Lung (tissue), 12 donors: ENCODE measurements around the gene ELOB. TPM values are rescaled to one million over a fixed set of nuclear protein-coding genes. Genes with fewer than 3 reads are reported as not detected.

Experiments
- ATAC-seq: fragments of 200-7000 bp; cut with Tn5 transposase; one replicate; pipeline ENCODE4 v1.9.1; 2020; ENCODE audit warnings: moderate number of reproducible peaks; ENCODE audit not compliant: insufficient read depth, low FRiP score
- DNase-seq, 3 donors: peaks; one replicate each; pipeline ENCODE4 v3.0.0-alpha.2; 2013 to 2017
- H3K27ac ChIP-seq, 2 donors: one replicate each; pipeline ENCODE4 v1.5.1; 2013; ENCODE audit warnings: mild to moderate bottlenecking in 2 of 2, moderate library complexity in 2 of 2, control low read depth in 1 of 2, inconsistent platforms in 1 of 2, low read depth in 1 of 2, low read length in 1 of 2
- H3K27me3 ChIP-seq, 3 donors: one replicate each; pipeline ENCODE4 v1.5.1; 2013; ENCODE audit warnings: low read length in 2 of 3; ENCODE audit not compliant: control insufficient read depth in 3 of 3, insufficient read depth in 3 of 3
- H3K36me3 ChIP-seq, 4 donors: one replicate each; pipeline ENCODE4 v1.5.1; 2013; ENCODE audit warnings: low read length in 4 of 4, mild to moderate bottlenecking in 1 of 4, moderate library complexity in 1 of 4; ENCODE audit not compliant: control insufficient read depth in 4 of 4, insufficient read depth in 4 of 4
- H3K4me1 ChIP-seq, 5 donors: one replicate each; pipeline ENCODE4 v1.5.1; 2013; ENCODE audit warnings: low read length in 5 of 5, mild to moderate bottlenecking in 2 of 5, moderate library complexity in 1 of 5; ENCODE audit not compliant: control insufficient read depth in 5 of 5, insufficient read depth in 5 of 5
- H3K4me3 ChIP-seq: one replicate; pipeline ENCODE4 v1.5.1; 2013; ENCODE audit warnings: mild to moderate bottlenecking, control low read depth, moderate library complexity
- H3K9ac ChIP-seq, 2 donors: one replicate each; pipeline ENCODE4 v1.5.1; 2013; ENCODE audit warnings: low read length in 2 of 2, control low read depth in 1 of 2; ENCODE audit not compliant: insufficient read depth in 1 of 2
- H3K9me3 ChIP-seq, 4 donors: one replicate each; pipeline ENCODE4 v1.5.1; 2013; ENCODE audit warnings: low read length in 3 of 4, mild to moderate bottlenecking in 1 of 4, moderate library complexity in 1 of 4; ENCODE audit not compliant: control insufficient read depth in 4 of 4, insufficient read depth in 3 of 4
- WGBS, 2 donors: extraction: QIAGEN DNeasy Blood & Tissue Kit; methylation state at CpG; one replicate each; pipeline ENCODE4 v1.1.7; 2013; 5-methylcytosine and 5-hydroxymethylcytosine counted together
- polyA plus RNA-seq, 2 donors: library from polyadenylated mRNA; stranded (reverse); fragments of 200-250 nt; gene quantifications; one replicate each; pipeline ENCODE4 v1.2.1, GENCODE V29; 2013
- total RNA-seq, 2 donors: library from RNA; depleted of rRNA in 1 of 2; stranded (reverse); fragments of >200 nt in 1 of 2; gene quantifications; one replicate each; pipeline ENCODE4 v1.2.1, GENCODE V29; 2014 to 2021
- TF ChIP-seq, protein P1 (sequence below): IDR thresholded peaks from 2 replicates; pipeline ENCODE4 v1.5.1; 2012; ENCODE audit warnings: mild to moderate bottlenecking; ENCODE audit errors: control extremely low read depth, extremely low read depth
- donor health status: control.
- donor health status: control.
- donor health status: Bipolar disorder and iron deficiency.
- donor health status: healthy.
- donor health status: DM: yes; HTN: yes; CAD: no.

Gene ELOB
- total and polyA plus RNA-seq, 4 donors: 87.0 to 740 (median 346) TPM

- no peak overlapping the region for H3K9ac ChIP-seq
- DNase-seq: no peak
- no peaks in the 10 kb centered on the region for H3K27me3 ChIP-seq
- no peak overlapping the region for H3K4me3 ChIP-seq
- H3K27ac ChIP-seq: no peak overlapping the region
- peaks cover 0 to 4% (median 0%) of the 10 kb centered on the region in 5 donors for H3K4me1 ChIP-seq
- TF ChIP-seq, protein P1, sequence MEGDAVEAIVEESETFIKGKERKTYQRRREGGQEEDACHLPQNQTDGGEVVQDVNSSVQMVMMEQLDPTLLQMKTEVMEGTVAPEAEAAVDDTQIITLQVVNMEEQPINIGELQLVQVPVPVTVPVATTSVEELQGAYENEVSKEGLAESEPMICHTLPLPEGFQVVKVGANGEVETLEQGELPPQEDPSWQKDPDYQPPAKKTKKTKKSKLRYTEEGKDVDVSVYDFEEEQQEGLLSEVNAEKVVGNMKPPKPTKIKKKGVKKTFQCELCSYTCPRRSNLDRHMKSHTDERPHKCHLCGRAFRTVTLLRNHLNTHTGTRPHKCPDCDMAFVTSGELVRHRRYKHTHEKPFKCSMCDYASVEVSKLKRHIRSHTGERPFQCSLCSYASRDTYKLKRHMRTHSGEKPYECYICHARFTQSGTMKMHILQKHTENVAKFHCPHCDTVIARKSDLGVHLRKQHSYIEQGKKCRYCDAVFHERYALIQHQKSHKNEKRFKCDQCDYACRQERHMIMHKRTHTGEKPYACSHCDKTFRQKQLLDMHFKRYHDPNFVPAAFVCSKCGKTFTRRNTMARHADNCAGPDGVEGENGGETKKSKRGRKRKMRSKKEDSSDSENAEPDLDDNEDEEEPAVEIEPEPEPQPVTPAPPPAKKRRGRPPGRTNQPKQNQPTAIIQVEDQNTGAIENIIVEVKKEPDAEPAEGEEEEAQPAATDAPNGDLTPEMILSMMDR: no peak
- peaks cover 63 to 95% (median 80%) of the 10 kb centered on the region in 4 donors for H3K36me3 ChIP-seq
- 94 to 95% methylated on average over 19 of the region's 19 CpGs for WGBS, 2 donors
- H3K9me3 ChIP-seq: peaks cover 0 to 2% (median under 1%) of the 10 kb centered on the region in 4 donors
- ATAC-seq: no peak
Observed at GRCh38 chr16:2767140-2767731, 9.8 kb downstream of the ELOB start.

GRCh38 chr16:2766430-2767139 lies 10.5 kb downstream of the ELOB start:
- Histone ChIP-seq H3K9me3 (peaks cover 0 to 2% (median under 1%) of the 10 kb centered on the region in 4 donors), H3K36me3 (peaks cover 69 to 95% (median 87%) of the 10 kb centered on the region in 4 donors), H3K27me3 (no peaks in the 10 kb centered on the region), H3K27ac (no peak overlapping the region), H3K4me1 (peaks cover 0 to 4% (median 0%) of the 10 kb centered on the region in 5 donors), H3K9ac (no peak overlapping the region), H3K4me3 (no peak overlapping the region)
- TF ChIP-seq, protein P1: no peak
- ATAC-seq (no peak), DNase-seq (no peak)
- 97 to 98% methylated on average over 44 of the region's 44 CpGs for WGBS, 2 donors

DNA sequence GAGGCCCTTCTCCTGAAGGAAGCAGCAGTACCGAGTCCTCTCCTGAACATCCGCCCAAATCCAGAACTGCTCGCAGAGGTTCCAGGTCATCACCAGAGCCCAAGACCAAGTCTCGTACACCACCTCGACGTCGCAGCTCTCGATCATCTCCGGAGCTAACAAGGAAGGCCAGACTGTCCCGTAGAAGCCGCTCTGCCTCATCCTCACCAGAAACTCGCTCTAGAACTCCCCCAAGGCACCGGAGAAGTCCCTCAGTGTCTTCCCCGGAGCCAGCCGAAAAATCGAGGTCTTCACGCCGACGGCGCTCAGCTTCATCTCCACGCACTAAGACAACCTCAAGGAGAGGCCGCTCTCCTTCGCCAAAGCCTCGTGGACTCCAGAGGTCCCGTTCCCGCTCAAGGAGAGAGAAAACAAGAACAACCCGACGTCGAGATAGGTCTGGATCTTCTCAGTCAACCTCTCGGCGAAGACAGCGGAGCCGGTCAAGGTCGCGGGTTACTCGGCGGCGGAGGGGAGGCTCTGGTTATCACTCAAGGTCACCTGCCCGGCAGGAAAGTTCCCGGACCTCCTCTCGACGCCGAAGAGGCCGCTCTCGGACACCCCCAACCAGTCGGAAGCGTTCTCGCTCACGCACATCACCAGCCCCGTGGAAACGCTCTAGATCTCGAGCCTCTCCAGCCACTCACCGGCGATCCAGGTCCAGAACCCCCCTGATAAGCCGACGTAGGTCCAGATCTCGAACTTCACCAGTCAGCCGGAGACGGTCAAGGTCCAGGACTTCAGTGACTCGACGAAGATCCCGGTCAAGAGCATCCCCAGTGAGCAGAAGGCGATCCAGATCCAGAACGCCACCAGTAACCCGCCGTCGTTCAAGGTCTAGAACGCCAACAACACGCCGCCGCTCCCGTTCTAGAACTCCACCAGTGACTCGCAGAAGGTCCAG lies 11.3 kb downstream of the ELOB start:
- H3K27ac ChIP-seq: no peak overlapping the region
- TF ChIP-seq, protein P1: no peak
- H3K4me3 ChIP-seq: no peak overlapping the region
- peaks cover 0 to 3% (median 1%) of the 10 kb centered on the region in 4 donors for H3K9me3 ChIP-seq
- 98% methylated on average over 73 of the region's 73 CpGs for WGBS, 2 donors
- ATAC-seq (no peak), DNase-seq (no peak)
- H3K9ac ChIP-seq: no peak overlapping the region
- peaks cover 0 to 4% (median 0%) of the 10 kb centered on the region in 5 donors for H3K4me1 ChIP-seq
- peaks cover 65 to 92% (median 89%) of the 10 kb centered on the region in 4 donors for H3K36me3 ChIP-seq
- H3K27me3 ChIP-seq: no peaks in the 10 kb centered on the region
